HG02981 (cell line): ENCODE results near the gene PCNA.

Experiments used
- ATAC-seq: cut with Tn5 transposase; IDR thresholded peaks from one replicate; pipeline ENCODE4 v1.9.1; 2021; ENCODE audit warnings: mild to moderate bottlenecking, moderate library complexity; ENCODE audit not compliant: unreplicated experiment

PCNA gene

GRCh38 chr20:5119435-5120184 is at the start of gene PCNA:
TSS of gene PCNA (minus strand) at chr20:5119958. CDS start at chr20:5119798, 160 bp downstream.
- peak; percentile 93 for ATAC-seq

- no peak for ATAC-seq
These were observed 49.1 kb upstream of the PCNA start for GRCh38 chr20:5168651-5169396.

DNA sequence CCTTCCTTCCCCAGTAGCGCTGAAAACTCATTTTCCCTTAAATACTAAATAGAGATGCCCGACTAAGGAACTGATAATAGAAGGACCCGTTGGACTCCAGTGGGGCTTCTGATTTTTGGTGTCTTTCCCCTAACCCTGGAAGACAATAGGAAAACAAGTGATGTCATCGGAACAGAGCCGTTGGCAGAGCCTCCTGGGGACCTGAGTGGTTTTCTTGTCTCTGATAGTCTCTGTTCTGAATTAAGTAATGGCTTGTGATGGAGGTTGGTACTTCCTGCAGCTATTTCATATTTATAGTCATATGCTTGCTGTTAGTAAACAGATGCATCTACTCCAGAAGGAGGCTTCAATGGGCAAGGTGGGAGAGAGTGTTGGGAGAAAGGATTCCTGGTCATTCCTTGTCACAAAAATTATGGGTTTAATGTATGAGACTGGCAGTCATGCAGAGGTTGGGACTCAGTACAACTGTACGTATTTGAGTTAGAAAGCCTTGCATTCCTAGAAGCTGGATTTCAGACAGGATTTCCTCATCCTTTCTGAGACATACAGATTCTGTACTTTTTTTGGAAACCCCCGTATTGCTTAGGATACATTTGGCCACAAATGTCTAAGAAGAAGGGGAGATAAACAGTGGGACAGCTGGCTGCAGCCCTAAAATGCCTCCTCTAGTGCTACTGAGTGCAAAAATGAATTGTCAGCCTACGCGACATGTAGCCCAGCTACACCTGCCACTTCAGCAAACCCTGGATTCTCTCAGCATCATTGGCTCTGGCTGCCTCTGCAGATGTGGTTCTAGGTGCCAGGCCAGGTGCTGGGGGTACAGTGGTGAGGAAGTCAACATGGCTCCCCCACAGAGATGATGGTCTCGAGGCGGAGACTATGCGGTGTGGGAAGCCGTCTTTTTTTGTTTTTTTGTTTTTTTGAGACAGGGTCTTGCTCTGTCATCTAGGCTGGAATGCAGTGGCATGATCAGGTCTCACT is 45.2 kb upstream of the PCNA start:
- no peak for ATAC-seq

- ATAC-seq: no peak
These were observed 41.9 kb upstream of the PCNA start for GRCh38 chr20:5161536-5162164.

DNA sequence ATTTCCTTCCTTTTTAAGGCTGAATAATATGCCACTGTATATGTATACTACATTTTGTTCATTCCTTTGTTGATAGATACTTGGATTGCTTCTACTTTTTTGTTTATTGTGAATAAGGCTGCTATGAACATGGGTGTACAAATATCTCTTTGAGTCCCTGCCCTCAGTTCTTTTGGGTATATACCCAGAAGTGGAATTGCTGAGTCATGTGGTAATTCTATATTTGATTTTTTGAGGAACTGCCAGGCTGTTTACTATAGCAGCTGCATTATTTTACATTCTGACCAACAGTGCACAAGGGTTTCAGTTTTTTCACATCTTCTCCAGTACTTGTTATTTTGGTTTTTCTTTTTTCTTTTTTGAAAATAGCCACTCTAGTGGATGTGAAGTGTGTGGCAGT is 41.1 kb upstream of the PCNA start:
- no peak for ATAC-seq

DNA sequence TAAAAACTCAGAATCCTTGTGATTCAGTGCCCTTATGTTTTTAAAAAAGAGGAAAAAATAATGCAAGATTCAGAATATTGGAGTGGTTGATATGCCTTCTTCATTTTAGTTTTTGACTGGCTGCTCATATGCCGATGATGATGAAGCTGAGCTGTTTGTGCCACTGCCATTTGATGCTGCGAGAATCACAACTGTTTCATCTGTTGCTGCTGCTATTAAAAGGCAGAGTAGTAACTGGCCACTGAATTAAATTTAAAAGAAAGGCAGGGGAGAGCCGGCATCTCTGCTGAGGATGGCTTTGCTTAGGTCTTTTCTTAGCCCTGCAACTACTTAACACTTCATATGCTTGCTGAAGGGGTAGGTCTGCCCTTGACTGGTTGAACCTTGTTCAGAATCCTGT is 40.2 kb upstream of the PCNA start:
- ATAC-seq: no peak

- no peak for ATAC-seq
These were observed 37.1 kb upstream of the PCNA start for GRCh38 chr20:5156675-5157448.

DNA sequence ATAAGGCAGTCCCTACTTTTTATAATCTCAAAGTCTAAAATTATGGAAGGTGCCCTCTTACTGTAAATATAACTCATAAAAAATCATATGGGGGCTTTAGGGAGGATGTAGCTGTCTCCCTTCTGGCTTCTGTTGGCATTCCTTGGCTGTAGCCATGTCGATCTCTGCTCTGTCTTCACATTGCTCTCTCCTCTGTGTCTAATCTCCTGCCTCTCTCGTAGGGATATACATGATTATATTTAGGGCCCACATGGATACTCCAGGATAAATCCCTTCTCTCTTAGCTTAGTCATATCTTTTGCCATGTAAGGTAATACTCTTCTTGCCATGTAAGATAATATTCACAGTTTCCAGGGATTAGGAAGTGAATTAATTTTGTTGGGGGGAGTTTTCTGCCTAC is 35.6 kb upstream of the PCNA start:
- no peak for ATAC-seq

DNA sequence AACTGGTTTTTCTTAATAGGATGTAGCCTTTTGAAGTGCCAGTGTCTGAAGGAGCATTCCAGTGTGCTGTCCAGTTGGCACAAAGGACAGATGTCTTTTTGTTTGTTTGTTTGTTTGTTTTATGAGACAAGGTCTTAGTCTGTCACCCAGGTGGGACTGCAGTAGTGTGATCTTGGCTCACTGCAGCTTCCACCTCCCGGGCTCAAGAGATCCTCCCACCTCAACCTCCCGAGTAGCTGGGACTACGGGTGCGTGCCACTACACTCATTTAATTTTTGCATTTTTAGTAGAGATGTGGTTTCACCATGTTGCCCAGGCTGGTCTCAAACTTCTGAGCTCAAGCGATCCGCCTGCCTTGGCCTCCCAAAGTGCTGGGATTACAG is 34.8 kb upstream of the PCNA start:
- ATAC-seq: no peak

DNA sequence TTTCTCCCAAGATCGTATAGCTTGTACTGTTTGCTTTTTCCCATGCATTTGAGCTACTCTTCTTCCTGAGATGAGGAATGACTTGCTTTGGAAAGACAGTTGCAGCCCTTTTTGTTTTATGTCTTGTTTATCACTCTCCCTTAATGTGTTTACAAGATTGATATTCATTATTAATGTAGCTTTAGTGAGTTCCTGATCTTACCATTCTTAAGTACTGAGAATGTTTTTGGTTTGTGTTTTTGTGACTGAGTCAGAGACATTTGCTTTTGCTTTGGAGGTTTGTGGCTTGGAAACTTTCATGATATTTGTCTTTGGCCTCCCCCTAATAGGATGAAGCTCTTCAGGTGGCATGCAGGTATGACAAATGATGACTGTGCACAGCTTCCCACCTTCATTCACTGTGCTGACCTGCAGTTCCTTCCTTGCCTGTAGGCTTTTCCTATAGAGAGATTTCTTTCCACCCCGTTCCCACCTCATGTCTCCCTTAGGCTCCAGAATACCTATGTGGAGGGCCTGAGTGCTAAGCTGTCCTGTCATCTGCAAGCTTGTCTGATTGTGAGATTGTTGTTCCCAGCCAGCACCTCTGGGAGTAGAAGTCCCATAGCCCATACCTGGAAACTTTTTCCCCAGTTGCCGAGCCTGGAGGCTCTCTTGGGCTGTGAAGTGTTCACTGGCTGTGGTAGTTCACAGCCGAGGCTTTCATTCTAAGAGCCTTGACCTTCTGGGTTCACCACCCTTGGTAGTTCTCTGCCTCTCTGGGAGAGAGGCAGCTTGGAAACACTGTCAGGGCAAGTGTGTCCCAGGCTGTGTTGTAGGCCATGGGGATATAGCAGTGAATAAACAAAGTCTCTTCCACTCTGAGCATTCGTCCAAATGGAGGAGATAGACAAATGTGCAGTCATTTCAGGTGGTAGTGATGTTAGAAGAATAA is 34.1 kb upstream of the PCNA start:
- ATAC-seq: no peak

DNA sequence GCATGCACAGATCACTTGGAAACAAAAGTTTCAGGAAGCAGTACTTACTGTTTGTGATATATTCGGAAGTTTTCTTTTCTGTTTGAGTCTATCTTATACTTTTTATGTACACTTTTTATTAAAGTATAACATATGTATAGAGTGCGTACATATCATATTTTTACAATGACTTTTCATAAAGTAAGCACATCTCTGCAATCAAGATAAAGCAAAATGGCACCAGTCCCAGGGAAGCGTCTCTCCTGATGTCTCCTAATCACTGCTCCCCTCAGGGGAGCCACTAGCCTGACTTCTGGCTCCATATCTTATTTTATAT is 33.4 kb upstream of the PCNA start:
- ATAC-seq: no peak

GRCh38 chr20:5150226-5151076 is 30.7 kb upstream of the PCNA start:
- ATAC-seq: no peak

GRCh38 chr20:5149892-5150225 is 30.1 kb upstream of the PCNA start:
- ATAC-seq: no peak

DNA sequence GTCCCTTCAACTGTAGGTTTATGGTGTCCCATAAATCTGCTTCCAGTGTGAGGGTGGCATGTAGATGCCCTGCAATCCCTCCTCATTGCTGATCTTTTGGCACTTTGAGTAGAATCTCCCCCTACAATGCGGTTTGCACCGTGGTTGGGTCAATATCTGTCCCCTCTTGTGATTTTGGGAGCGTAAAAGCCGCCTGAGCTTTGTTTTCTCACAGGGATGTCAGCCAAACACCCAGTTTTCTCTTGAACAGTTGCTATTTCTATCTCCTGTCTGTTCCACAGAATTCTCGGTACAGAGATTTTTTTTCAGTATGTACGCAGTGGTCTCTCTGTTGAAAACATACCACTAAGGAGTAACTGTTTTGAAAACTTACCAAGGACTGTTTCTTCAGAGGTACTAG is 28.8 kb upstream of the PCNA start:
- ATAC-seq: no peak

DNA sequence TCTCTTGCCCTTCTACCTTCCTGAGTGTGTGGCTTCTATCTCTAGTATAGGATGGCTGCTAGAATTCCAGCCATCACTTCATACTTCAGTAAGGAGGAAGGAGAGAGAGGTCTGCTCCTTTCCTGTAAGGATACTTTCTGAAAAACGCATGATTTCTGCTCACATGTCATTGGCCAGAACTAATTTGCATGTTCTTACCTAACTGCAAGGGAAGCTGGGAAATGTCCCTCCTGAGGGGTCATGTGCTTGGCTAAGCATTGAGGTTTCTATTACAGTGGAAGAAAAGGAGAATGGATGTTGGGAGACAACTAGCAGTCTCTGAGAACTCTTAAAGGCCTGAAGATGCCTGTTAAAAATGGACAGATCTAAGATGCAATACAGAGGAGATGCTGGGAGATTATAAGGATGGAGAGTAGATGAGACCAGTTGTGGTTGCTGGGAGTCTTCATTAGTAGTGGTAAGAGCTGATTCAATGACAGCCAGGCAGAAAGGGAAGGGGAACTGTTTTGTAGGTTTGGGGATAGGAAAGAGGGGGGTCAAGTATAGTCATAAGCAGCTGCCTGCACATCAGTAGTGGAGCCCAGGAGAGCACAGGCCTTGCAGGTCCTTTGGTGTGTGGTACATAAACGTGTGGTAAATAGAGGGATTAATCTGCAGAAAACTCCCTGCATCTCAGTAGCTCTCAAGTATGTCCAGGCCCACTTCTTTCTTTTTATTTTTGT is 27.3 kb upstream of the PCNA start:
- ATAC-seq: no peak

DNA sequence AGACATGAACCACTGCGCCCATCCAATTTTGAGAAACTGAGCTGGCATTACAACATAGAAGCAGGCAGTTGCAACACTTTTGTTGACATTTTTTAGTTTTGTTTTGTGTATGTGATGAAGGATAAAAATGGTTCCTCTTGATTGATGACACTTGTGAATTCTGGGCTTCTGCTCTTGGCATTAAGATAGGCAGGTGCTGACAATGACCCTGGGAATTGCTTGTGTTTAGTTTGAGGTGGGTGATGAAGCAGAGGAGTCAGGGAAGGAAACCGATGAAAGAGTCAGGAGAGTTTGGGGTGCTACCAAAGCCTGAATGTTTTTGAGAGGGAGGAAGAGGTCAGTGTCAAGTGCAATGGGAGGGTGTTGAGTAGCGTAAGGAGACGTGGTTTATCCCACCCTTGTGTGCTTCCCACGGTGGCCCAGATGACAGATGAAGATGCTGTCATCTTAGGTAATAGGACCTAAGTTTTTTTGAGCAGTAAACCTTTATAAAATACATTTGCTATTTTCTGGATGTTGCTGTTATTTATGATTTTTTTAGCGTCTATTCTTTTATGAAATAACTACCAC is 26.4 kb upstream of the PCNA start:
- ATAC-seq: no peak

GRCh38 chr20:5145365-5146098 is 25.8 kb upstream of the PCNA start:
- no peak for ATAC-seq
